Bone marrow (tissue), 2 donors: ENCODE measurements around the gene DGCR6.
"Not testable (repeated sequence)": the region's sequence is repeated elsewhere in the genome, so short reads cannot be mapped to it uniquely, and the experiment has no call there.

Experiments used
- DNase-seq, 2 donors: peaks; one replicate each; lab custom pipeline; 2025; lab: John Stamatoyannopoulos, UW

Gene DGCR6

DNA sequence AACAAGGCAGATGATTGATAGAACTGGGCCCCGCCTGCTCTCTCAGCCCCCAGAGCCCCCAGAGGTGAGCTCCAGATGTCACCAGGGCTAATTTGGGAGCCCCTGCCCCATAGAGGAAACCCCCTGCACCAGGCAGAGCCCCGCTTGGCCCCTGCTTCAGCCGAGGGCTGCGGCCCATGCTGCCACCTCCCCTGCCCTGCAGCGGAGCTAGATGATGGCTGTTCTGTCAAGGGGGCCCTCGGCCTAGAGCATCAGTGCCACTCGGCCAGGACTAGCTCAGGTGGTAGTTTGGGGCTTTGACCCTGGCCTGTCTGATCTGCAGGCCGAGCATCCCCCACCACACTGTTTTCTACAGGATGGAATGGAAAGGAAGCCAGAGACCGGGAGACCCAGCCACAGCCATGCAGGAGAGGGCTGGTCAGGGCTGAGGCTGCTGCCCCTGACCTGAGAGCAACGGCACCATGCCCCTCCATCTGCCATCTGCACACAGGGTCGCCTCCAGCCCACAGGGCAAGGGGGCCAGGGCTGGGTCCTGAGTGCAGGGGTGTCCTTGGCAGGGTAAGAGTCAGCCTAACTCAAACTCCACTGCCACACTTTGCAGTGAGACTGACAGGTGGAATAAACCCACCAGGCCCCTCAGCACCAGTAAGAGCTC, 54.2 kb downstream of the DGCR6 start:
- not testable (repeated sequence) for DNase-seq

GRCh38 chr22:18961201-18961600, 55.1 kb downstream of the DGCR6 start:
- DNase-seq, result not testable (repeated sequence)
